Astrocyte (in vitro differentiated cells and primary cell): ENCODE results near the gene MBP. TPM values are rescaled to one million over a fixed set of nuclear protein-coding genes. Genes with fewer than 3 reads are reported as not detected.

Source experiments
- DNase-seq: peaks from one replicate; pipeline ENCODE4 v3.0.0-alpha.2; 2010; ENCODE audit warnings: low read depth
- FAIRE-seq: peaks from 2 replicates; lab custom pipeline; 2011; peaks lifted over from hg19 to GRCh38; lab: Jason Lieb, UNC
- H2AFZ ChIP-seq: 2 replicates; pipeline ENCODE4 v1.6.0; 2012; ENCODE audit warnings: low read depth, low read length, inconsistent platforms
- H3K27ac ChIP-seq: 2 replicates; pipeline ENCODE4 v1.5.1; 2011; ENCODE audit warnings: low read depth, low read length, inconsistent platforms
- H3K27me3 ChIP-seq: 2 replicates; pipeline ENCODE4 v1.6.0; 2011; ENCODE audit warnings: low read length, inconsistent platforms; ENCODE audit not compliant: insufficient read depth
- H3K36me3 ChIP-seq: 2 replicates; pipeline ENCODE4 v1.5.1; 2011; ENCODE audit warnings: low read length, inconsistent platforms; ENCODE audit not compliant: insufficient read depth
- H3K4me1 ChIP-seq: 2 replicates; pipeline ENCODE4 v1.5.1; 2011; ENCODE audit warnings: low read length, inconsistent platforms; ENCODE audit not compliant: insufficient read depth
- H3K4me2 ChIP-seq: 2 replicates; pipeline ENCODE4 v1.6.0; 2012; ENCODE audit warnings: low read length, inconsistent platforms
- H3K4me3 ChIP-seq: 2 replicates; pipeline ENCODE4 v1.5.1; 2011; ENCODE audit warnings: low read depth, mild to moderate bottlenecking, low read length, inconsistent platforms; ENCODE audit not compliant: insufficient read depth
- H3K79me2 ChIP-seq: 2 replicates; pipeline ENCODE4 v1.6.0; 2012; ENCODE audit warnings: mild to moderate bottlenecking, low read length, inconsistent platforms; ENCODE audit not compliant: insufficient read depth
- H3K9ac ChIP-seq: 2 replicates; pipeline ENCODE4 v1.6.0; 2012; ENCODE audit warnings: mild to moderate bottlenecking, low read length, inconsistent platforms
- H3K9me3 ChIP-seq: 2 replicates; pipeline ENCODE4 v1.5.1; 2012; ENCODE audit warnings: low read depth, mild to moderate bottlenecking, low read length, inconsistent platforms; ENCODE audit not compliant: insufficient read depth
- H4K20me1 ChIP-seq: 2 replicates; pipeline ENCODE4 v1.6.0; 2012; ENCODE audit warnings: low read length, inconsistent platforms; ENCODE audit not compliant: insufficient read depth
- H3K27ac Mint-ChIP-seq: one replicate; pipeline ENCODE4 v1.8.0; 2021; ENCODE audit warnings: mild to moderate bottlenecking, mixed read lengths; ENCODE audit not compliant: unreplicated experiment
- H3K27me3 Mint-ChIP-seq: one replicate; pipeline ENCODE4 v1.8.0; 2021; ENCODE audit warnings: low read depth, mixed read lengths; ENCODE audit not compliant: unreplicated experiment
- H3K36me3 Mint-ChIP-seq: one replicate; pipeline ENCODE4 v1.8.0; 2021; ENCODE audit warnings: low read depth, mixed read lengths; ENCODE audit not compliant: unreplicated experiment
- H3K4me1 Mint-ChIP-seq: one replicate; pipeline ENCODE4 v1.8.0; 2021; ENCODE audit warnings: low read depth, mixed read lengths; ENCODE audit not compliant: unreplicated experiment
- H3K4me3 Mint-ChIP-seq: one replicate; pipeline ENCODE4 v1.8.0; 2021; ENCODE audit warnings: mild to moderate bottlenecking, moderate library complexity, mixed read lengths; ENCODE audit not compliant: unreplicated experiment
- H3K9me3 Mint-ChIP-seq: one replicate; pipeline ENCODE4 v1.8.0; 2021; ENCODE audit warnings: mild to moderate bottlenecking, mixed read lengths; ENCODE audit not compliant: unreplicated experiment
- CTCF ChIP-seq: IDR thresholded peaks from 2 replicates; pipeline ENCODE4 v1.5.1; 2011; ENCODE audit warnings: low read depth, mild to moderate bottlenecking, inconsistent platforms, low read length, moderate library complexity; ENCODE audit not compliant: insufficient read depth
- EZH2 ChIP-seq: IDR thresholded peaks from 2 replicates; pipeline ENCODE4 v1.6.1; 2012; ENCODE audit warnings: mild to moderate bottlenecking, low read length, inconsistent platforms; ENCODE audit not compliant: insufficient read depth
- total RNA-seq: library from RNA; stranded (reverse); gene quantifications from 2 replicates; pipeline ENCODE4 v1.2.1, GENCODE V29; 2021

MBP gene
- total RNA-seq, 1 donor from 2014 or later, result 11.4 TPM

- peaks cover 5% of the 10 kb centered on the region for H3K4me1 ChIP-seq
- no peak overlapping the region for H2AFZ ChIP-seq
- H3K4me3 ChIP-seq, result no peak overlapping the region
- H3K4me3 Mint-ChIP-seq, result no peak overlapping the region
- no peaks in the 10 kb centered on the region for H3K27me3 Mint-ChIP-seq
- no peaks in the 10 kb centered on the region for H3K27me3 ChIP-seq
- no peak for DNase-seq
- H4K20me1 ChIP-seq, result no peaks in the 10 kb centered on the region
- peaks cover 3% of the 10 kb centered on the region for H3K9me3 ChIP-seq
- H3K36me3 Mint-ChIP-seq, result peaks cover 2% of the 10 kb centered on the region
- no peak overlapping the region for H3K4me2 ChIP-seq
- no peaks in the 10 kb centered on the region for H3K36me3 ChIP-seq
- FAIRE-seq, result no peak
- H3K27ac Mint-ChIP-seq, result no peak overlapping the region
- H3K4me1 Mint-ChIP-seq, result peaks cover 2% of the 10 kb centered on the region
- H3K27ac ChIP-seq, result no peak overlapping the region
- TF ChIP-seq EZH2 (no peak), CTCF (no peak)
- no peaks in the 10 kb centered on the region for H3K79me2 ChIP-seq
- no peak overlapping the region for H3K9ac ChIP-seq
- peaks cover 7% of the 10 kb centered on the region for H3K9me3 Mint-ChIP-seq
Measured at GRCh38 chr18:77148289-77148688, 15.7 kb upstream of the MBP start.

DNA sequence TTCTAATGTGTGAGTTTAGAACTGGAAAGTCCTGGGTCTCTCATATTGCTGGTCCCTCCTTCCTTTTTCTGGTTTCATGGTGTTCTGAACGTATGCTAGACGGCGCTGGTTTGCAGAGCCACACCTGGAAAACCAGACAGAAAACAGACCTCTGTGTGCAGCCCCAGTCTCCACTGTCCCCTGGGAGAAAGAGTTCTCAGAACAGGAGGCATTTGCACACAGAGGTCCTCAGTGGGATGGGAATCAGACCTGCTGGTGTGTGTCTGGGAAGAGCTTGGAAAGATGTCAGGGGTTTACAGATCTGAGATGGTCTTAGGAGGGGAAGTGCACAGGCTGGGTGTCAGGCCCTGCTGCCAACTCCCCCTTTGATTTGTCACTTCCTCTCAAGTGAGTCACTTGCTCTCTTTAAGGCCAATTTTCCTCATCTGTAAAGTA, 14.9 kb upstream of the MBP start:
- FAIRE-seq (no peak), DNase-seq (peak; percentile 14)
- H3K4me3 Mint-ChIP-seq, result no peak overlapping the region
- H3K27ac Mint-ChIP-seq, result no peak overlapping the region
- Histone ChIP-seq H3K4me3 (no peak overlapping the region), H3K9me3 (peaks cover 3% of the 10 kb centered on the region), H3K27me3 (no peaks in the 10 kb centered on the region), H3K4me2 (peak overlapping the region; percentile 31), H3K27ac (no peak overlapping the region), H2AFZ (no peak overlapping the region), H3K36me3 (no peaks in the 10 kb centered on the region), H3K79me2 (no peaks in the 10 kb centered on the region), H4K20me1 (no peaks in the 10 kb centered on the region), H3K4me1 (peaks cover 5% of the 10 kb centered on the region), H3K9ac (no peak overlapping the region)
- peaks cover 12% of the 10 kb centered on the region for H3K9me3 Mint-ChIP-seq
- H3K27me3 Mint-ChIP-seq, result no peaks in the 10 kb centered on the region
- TF ChIP-seq CTCF (no peak), EZH2 (no peak)
- H3K36me3 Mint-ChIP-seq, result peaks cover 2% of the 10 kb centered on the region
- peaks cover 2% of the 10 kb centered on the region for H3K4me1 Mint-ChIP-seq

DNA sequence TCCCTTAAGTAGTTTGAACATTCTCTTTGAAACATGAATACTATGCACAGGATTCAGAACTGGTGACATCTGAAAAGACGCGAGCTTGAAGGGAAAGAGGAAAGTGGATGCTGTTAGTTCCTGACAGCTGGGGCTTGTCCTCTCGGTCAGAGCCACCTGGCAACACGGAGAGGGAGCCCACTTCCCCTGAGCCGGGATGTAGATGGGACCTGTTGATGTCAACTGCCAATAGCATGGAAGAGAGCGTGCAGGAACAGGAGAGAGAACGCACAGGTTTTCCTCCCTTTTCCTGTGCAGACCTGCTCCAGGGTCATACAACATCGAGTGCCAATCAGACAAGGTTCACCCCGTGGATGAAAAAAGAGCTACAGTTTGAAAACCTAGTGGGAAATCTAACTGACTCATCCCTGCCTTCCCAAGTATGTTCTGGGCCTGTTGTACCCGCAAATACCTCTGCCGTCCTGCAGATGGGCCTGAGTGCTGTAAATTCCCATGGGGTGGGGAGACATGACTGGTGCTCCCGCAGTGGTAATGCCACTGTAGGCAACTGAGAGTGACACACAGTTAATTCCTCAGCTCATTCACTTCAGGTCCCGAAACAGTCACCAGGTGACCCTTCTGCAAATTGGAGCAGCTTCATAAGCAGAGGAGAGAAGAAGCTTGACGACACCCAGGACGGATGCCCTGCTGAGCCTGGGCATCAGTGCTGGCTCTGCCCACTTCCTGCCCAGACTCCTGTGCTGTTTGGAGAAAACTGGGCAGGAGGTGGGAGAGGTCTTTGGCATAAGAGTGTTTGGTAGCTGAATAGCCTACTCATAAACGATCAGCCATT, 13.9 kb upstream of the MBP start:
- Mint-ChIP-seq H3K4me1 (peaks cover 2% of the 10 kb centered on the region), H3K27ac (no peak overlapping the region)
- no peak for FAIRE-seq

More for the DNA sequence above, 13.9 kb upstream of the MBP start:
- Mint-ChIP-seq H3K4me3 (no peak overlapping the region), H3K36me3 (peaks cover 2% of the 10 kb centered on the region), H3K27me3 (no peaks in the 10 kb centered on the region), H3K9me3 (peaks cover 18% of the 10 kb centered on the region)
- no peaks in the 10 kb centered on the region for H3K27me3 ChIP-seq
- H3K4me3 ChIP-seq, result no peak overlapping the region
- no peak for TF ChIP-seq CTCF
- TF ChIP-seq EZH2, result no peak
- no peak overlapping the region for H2AFZ ChIP-seq
- H3K9ac ChIP-seq, result no peak overlapping the region
- H4K20me1 ChIP-seq, result no peaks in the 10 kb centered on the region
- H3K4me2 ChIP-seq, result no peak overlapping the region
- H3K79me2 ChIP-seq, result no peaks in the 10 kb centered on the region
- no peak overlapping the region for H3K27ac ChIP-seq
- H3K9me3 ChIP-seq, result peaks cover 3% of the 10 kb centered on the region
- no peak for DNase-seq
- peaks cover 5% of the 10 kb centered on the region for H3K4me1 ChIP-seq
- H3K36me3 ChIP-seq, result no peaks in the 10 kb centered on the region
